ENCODE results near the gene AATK. TPM values are rescaled to one million over a fixed set of nuclear protein-coding genes. Genes with fewer than 3 reads are reported as not detected.

The AATK gene
- total RNA-seq, 4 donors from 2014 or later, result 4.1 to 17.6 (median 7.4) TPM

DNA sequence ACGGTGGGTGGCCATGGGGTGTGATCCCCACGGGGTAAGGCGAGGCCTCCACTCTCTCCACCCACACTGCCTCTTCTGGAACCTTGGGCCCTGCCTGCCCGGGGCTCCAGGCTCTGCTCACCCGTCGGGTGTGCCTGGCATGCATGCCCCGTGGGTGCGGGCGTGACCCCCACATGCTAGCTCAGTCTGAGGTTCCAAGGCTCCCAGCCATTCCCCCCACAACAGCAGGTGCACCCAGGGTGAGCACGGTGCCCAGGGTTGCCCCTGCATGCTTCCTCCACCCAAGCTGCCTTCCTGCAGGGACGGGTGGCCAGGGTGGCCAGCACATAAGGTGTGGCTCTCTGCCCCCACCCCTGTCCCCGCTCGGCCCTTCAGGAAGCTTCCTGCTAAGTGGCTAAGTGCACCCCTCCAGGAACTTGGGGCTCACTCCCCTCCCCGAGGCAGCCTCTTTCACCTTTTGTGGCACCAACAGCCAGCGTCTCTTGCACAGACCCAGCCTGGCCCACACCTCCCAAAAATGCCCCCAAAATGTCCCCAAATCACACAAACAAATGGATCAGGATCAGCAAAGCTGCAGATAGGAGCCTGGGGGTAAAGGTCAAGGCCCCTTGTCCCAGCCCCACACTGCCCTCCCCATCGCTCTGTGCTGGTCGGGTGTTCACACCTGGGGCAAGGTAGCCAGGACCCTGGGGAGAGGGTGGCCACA is 22.2 kb downstream of the AATK start:
- Histone ChIP-seq H3K36me3 (no peaks in the 10 kb centered on the region), H3K27me3 (no peaks in the 10 kb centered on the region), H3K9me3 (no peaks in the 10 kb centered on the region), H3K4me1 (peaks cover 0 to 9% of the 10 kb centered on the region in 2 donors), H3K4me3 (replicated peaks in 1 of 3) (no peak overlapping the region), H3K27ac (no peak overlapping the region)
- 94% methylated on average over 9 to 16 of the region's 17 CpGs for WGBS, 2 donors
- TF ChIP-seq POLR2A (IDR thresholded peaks at IDR 0.05), result no peak
- TF ChIP-seq, protein P1, sequence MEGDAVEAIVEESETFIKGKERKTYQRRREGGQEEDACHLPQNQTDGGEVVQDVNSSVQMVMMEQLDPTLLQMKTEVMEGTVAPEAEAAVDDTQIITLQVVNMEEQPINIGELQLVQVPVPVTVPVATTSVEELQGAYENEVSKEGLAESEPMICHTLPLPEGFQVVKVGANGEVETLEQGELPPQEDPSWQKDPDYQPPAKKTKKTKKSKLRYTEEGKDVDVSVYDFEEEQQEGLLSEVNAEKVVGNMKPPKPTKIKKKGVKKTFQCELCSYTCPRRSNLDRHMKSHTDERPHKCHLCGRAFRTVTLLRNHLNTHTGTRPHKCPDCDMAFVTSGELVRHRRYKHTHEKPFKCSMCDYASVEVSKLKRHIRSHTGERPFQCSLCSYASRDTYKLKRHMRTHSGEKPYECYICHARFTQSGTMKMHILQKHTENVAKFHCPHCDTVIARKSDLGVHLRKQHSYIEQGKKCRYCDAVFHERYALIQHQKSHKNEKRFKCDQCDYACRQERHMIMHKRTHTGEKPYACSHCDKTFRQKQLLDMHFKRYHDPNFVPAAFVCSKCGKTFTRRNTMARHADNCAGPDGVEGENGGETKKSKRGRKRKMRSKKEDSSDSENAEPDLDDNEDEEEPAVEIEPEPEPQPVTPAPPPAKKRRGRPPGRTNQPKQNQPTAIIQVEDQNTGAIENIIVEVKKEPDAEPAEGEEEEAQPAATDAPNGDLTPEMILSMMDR (IDR thresholded peaks at IDR 0.05), result no peak
- no peak for DNase-seq
- intact Hi-C loops (cut with DNase I), result loop anchor here (5.0 kb wide), 1 partner anchor 93 kb away; the partner anchor contains the start of genes NDUFAF8 and TEPSIN

- intact Hi-C loops (cut with DNase I), result loop anchor here (5.0 kb wide), 1 partner anchor 94 kb away; the partner anchor contains the start of genes NDUFAF8 and TEPSIN
- peaks cover 0 to 9% of the 10 kb centered on the region in 2 donors for H3K4me1 ChIP-seq
- H3K9me3 ChIP-seq, result no peaks in the 10 kb centered on the region
- H3K27me3 ChIP-seq, result no peaks in the 10 kb centered on the region
- no peak overlapping the region for H3K27ac ChIP-seq
- no peaks in the 10 kb centered on the region for H3K36me3 ChIP-seq
- TF ChIP-seq, protein P1 (IDR thresholded peaks at IDR 0.05), result no peak
- TF ChIP-seq POLR2A (IDR thresholded peaks at IDR 0.05), result no peak
- DNase-seq, result no peak
- 70% methylated on average over 4 of the region's 11 CpGs; no CpG with 5 or more reads in 1 of the 2 donors for WGBS, 2 donors
- H3K4me3 ChIP-seq (replicated peaks in 1 of 3), result no peak overlapping the region
Measured at GRCh38 chr17:81143200-81143527, 22.9 kb downstream of the AATK start.

GRCh38 chr17:81142301-81143199 is 23.5 kb downstream of the AATK start:
- H3K27me3 ChIP-seq, result no peaks in the 10 kb centered on the region
- peak; percentile 81 to 84 for DNase-seq
- intact Hi-C loops (cut with DNase I), result loop anchor here (5.0 kb wide), 1 partner anchor 95 kb away; the partner anchor contains the start of genes NDUFAF8 and TEPSIN
- TF ChIP-seq POLR2A (IDR thresholded peaks at IDR 0.05), result no peak
- TF ChIP-seq, protein P1 (IDR thresholded peaks at IDR 0.05), result peak; percentile 39 to 61 (median 49)
- no peaks in the 10 kb centered on the region for H3K36me3 ChIP-seq
- no peak overlapping the region for H3K4me3 ChIP-seq (replicated peaks in 1 of 3)
- no peaks in the 10 kb centered on the region for H3K9me3 ChIP-seq
- H3K27ac ChIP-seq, result no peak overlapping the region
- peaks cover 0 to 9% of the 10 kb centered on the region in 2 donors for H3K4me1 ChIP-seq
- 36 to 62% methylated on average over 9 to 14 of the region's 25 CpGs for WGBS, 2 donors

- H3K36me3 ChIP-seq, result no peaks in the 10 kb centered on the region
- intact Hi-C loops (cut with DNase I), result loop anchor here (5.0 kb wide), 1 partner anchor 97 kb away; the partner anchor contains the start of genes NDUFAF8 and TEPSIN
- no peaks in the 10 kb centered on the region for H3K27me3 ChIP-seq
- H3K9me3 ChIP-seq, result no peaks in the 10 kb centered on the region
- no peak overlapping the region for H3K4me3 ChIP-seq (replicated peaks in 1 of 3)
- DNase-seq, result no peak
- H3K27ac ChIP-seq, result no peak overlapping the region
- no peak for TF ChIP-seq POLR2A (IDR thresholded peaks at IDR 0.05)
- TF ChIP-seq, protein P1 (IDR thresholded peaks at IDR 0.05), result no peak
- peaks cover 0 to 9% of the 10 kb centered on the region in 2 donors for H3K4me1 ChIP-seq
- 95 to 97% methylated on average over 28 to 30 of the region's 37 CpGs for WGBS, 2 donors
Measured at GRCh38 chr17:81140695-81141094, 25.3 kb downstream of the AATK start.

Measured in thyroid gland (tissue), 4 donors.